KMS-11 (cell line): ENCODE results near the gene POLR1G.
"Not testable (repeated sequence)": the region's sequence is repeated elsewhere in the genome, so short reads cannot be mapped to it uniquely, and the experiment has no call there.

ENCODE experiments used
- H2AFZ ChIP-seq: fragments of 200-600 bp; sonication (generic); 2 replicates; pipeline ENCODE4 v1.6.1; 2016; ENCODE audit warnings: antibody characterized with exemption, mixed run types, low read depth
- H3K27ac ChIP-seq: fragments of 200-600 bp; sonication (generic); 2 replicates; pipeline ENCODE4 v1.6.1; 2016; ENCODE audit warnings: mild to moderate bottlenecking, mixed run types
- H3K27me3 ChIP-seq: fragments of 200-600 bp; sonication (generic); 2 replicates; pipeline ENCODE4 v1.6.1; 2017; ENCODE audit warnings: mild to moderate bottlenecking, low read depth, mixed run types, moderate library complexity; ENCODE audit not compliant: insufficient read depth
- H3K36me3 ChIP-seq: fragments of 200-600 bp; sonication (generic); 2 replicates; pipeline ENCODE4 v1.6.1; 2017; ENCODE audit warnings: mild to moderate bottlenecking, mixed run types; ENCODE audit not compliant: insufficient read depth
- H3K4me1 ChIP-seq: fragments of 200-600 bp; sonication (generic); 2 replicates; pipeline ENCODE4 v1.6.1; 2016; ENCODE audit warnings: mild to moderate bottlenecking, low read depth, mixed run types; ENCODE audit not compliant: poor library complexity, severe bottlenecking
- H3K4me2 ChIP-seq: fragments of 200-600 bp; sonication (generic); 2 replicates; pipeline ENCODE4 v1.7.0; 2016; ENCODE audit warnings: mild to moderate bottlenecking, mixed run types
- H3K4me3 ChIP-seq: fragments of 200-600 bp; sonication (generic); IDR thresholded peaks from 2 replicates; pipeline ENCODE4 v1.6.1; 2017; ENCODE audit warnings: low read depth, low read length, mixed read lengths; ENCODE audit not compliant: insufficient read depth
- H3K79me2 ChIP-seq: fragments of 200-600 bp; sonication (generic); 2 replicates; pipeline ENCODE4 v1.6.1; 2016; ENCODE audit warnings: low read depth, mixed run types; ENCODE audit not compliant: insufficient read depth
- H3K9ac ChIP-seq: fragments of 200-600 bp; sonication (generic); 2 replicates; pipeline ENCODE4 v1.6.1; 2016; ENCODE audit warnings: mild to moderate bottlenecking, mixed run types
- H4K20me1 ChIP-seq: fragments of 200-600 bp; sonication (generic); 2 replicates; pipeline ENCODE4 v1.6.1; 2016; ENCODE audit warnings: mild to moderate bottlenecking, mixed run types; ENCODE audit not compliant: insufficient read depth
- CTCF ChIP-seq: fragments of 200-600 bp; sonication (generic); conservative IDR thresholded peaks from 2 replicates; pipeline ENCODE4 v1.6.1; 2017; ENCODE audit warnings: low read depth, mild to moderate bottlenecking, antibody characterized with exemption, low read length, moderate library complexity, mixed read lengths

The POLR1G gene

GRCh38 chr19:45408121-45408520 is 1.7 kb downstream of the POLR1G start:
- no peaks in the 10 kb centered on the region for H4K20me1 ChIP-seq
- H3K9ac ChIP-seq: no peak overlapping the region
- H3K4me2 ChIP-seq: peak overlapping the region; percentile 87; the same call in 1 of the 2 replicates
- no peak overlapping the region for H3K27ac ChIP-seq
- no peak overlapping the region for H3K4me3 ChIP-seq
- TF ChIP-seq CTCF: no peak
- H3K27me3 ChIP-seq: no peaks in the 10 kb centered on the region; the same call in 1 of the 2 replicates
- no peaks in the 10 kb centered on the region for H3K36me3 ChIP-seq
- peaks cover 10% of the 10 kb centered on the region for H3K4me1 ChIP-seq
- H2AFZ ChIP-seq: no peak overlapping the region
- peaks cover 26% of the 10 kb centered on the region for H3K79me2 ChIP-seq

- Histone ChIP-seq H3K36me3 (no peaks in the 10 kb centered on the region), H3K4me3 (no peak overlapping the region), H3K79me2 (peaks cover 26% of the 10 kb centered on the region), H3K4me1 (peaks cover 10% of the 10 kb centered on the region), H3K4me2 (no peak overlapping the region), H3K9ac (no peak overlapping the region), H2AFZ (no peak overlapping the region), H3K27ac (no peak overlapping the region), H3K27me3 (no peaks in the 10 kb centered on the region; the same call in 1 of the 2 replicates), H4K20me1 (no peaks in the 10 kb centered on the region)
- no peak for TF ChIP-seq CTCF
Observed at GRCh38 chr19:45408830-45409556, 2.5 kb downstream of the POLR1G start.

DNA sequence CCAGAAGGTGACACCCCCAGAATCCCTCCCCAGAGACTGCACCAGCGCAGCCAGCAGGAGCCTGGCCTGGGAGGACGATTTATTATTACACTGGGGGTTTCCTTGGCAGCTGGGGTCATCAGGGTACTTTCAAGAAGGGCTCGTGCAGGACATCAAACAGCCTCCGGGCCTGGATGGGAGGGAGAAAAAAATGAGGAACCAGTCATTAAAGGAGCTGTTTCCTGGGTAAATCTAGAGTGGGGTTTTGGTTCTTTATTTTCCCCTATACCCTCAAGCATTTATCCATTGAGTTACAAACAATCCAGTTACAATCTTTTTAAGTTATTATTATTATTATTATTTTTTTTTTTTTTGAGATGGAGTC is 3.1 kb downstream of the POLR1G start:
- Histone ChIP-seq H4K20me1 (no peaks in the 10 kb centered on the region), H3K36me3 (no peaks in the 10 kb centered on the region), H3K4me2 (no peak overlapping the region), H2AFZ (no peak overlapping the region), H3K4me1 (peaks cover 10% of the 10 kb centered on the region), H3K9ac (no peak overlapping the region), H3K79me2 (peaks cover 26% of the 10 kb centered on the region), H3K27ac (no peak overlapping the region), H3K27me3 (no peaks in the 10 kb centered on the region), H3K4me3 (no peak overlapping the region)
- TF ChIP-seq CTCF: no peak

DNA sequence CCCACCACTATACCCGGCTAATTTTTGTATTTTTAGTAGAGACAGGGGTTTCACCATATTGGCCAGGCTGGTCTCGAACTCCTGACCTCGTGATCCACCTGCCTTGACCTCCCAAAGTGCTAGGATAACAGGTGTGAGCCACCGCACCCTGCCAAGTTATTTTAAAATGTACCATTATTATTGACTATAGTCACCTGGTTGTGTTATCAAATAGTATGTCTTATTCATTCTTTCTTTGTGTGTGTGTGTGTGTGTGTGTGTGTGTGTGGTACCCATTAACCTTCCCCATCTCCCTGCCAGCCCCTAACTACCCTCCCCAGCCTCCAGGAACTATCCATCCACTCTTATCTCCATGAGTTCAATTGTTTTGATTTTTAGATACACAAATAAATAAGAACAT is 3.9 kb downstream of the POLR1G start:
- Histone ChIP-seq H3K79me2 (peaks cover 26% of the 10 kb centered on the region), H3K4me1 (peaks cover 10% of the 10 kb centered on the region)
- H4K20me1 ChIP-seq, H3K4me3 ChIP-seq, H3K27me3 ChIP-seq, H3K27ac ChIP-seq, H2AFZ ChIP-seq, H3K9ac ChIP-seq, H3K36me3 ChIP-seq, H3K4me2 ChIP-seq: not testable (repeated sequence)

DNA sequence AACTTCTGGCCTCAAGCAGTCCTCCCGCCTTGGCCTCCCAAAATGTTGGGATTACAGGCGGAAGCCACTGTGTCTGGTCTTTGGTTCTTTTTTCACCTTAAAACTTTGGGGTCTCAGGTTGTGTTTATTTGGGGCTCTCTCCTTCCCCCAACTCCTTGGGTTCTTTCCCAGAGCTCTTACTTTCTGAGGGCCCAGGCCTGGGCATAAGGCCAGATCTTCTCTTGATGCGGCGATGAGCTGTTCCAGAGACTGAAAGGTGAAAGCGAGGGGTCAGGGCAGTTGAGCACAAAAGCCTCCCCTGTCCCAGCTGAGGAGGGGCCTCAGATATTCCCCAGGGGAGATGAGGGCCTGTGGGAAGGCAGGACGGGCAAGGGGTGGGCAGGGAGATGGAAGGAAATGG is 7.1 kb downstream of the POLR1G start:
- H4K20me1 ChIP-seq: no peaks in the 10 kb centered on the region
- H3K4me3 ChIP-seq: no peak overlapping the region
- peaks cover 13% of the 10 kb centered on the region; the same call in 1 of the 2 replicates for H3K79me2 ChIP-seq
- H3K27ac ChIP-seq: no peak overlapping the region
- H3K9ac ChIP-seq: no peak overlapping the region
- H3K27me3 ChIP-seq: no peaks in the 10 kb centered on the region
- no peak overlapping the region for H3K4me2 ChIP-seq
- H3K4me1 ChIP-seq: peaks cover 10% of the 10 kb centered on the region
- no peak overlapping the region for H2AFZ ChIP-seq
- no peak for TF ChIP-seq CTCF
- H3K36me3 ChIP-seq: no peaks in the 10 kb centered on the region
